Nephron (organoid): ENCODE data around the gene LIMD2.

Experiments
- H3K27ac Mint-ChIP-seq, 3 experiments: 2 replicates each; pipeline ENCODE4 v1.8.0; 2020; ENCODE audit warnings: mixed read lengths in 3 of 3, mild to moderate bottlenecking in 2 of 3, moderate library complexity in 1 of 3
- H3K27me3 Mint-ChIP-seq: 2 replicates; pipeline ENCODE4 v1.8.0; 2021; ENCODE audit warnings: low read depth, mild to moderate bottlenecking, moderate library complexity, mixed read lengths
- H3K36me3 Mint-ChIP-seq: 2 replicates; pipeline ENCODE4 v1.8.0; 2020; ENCODE audit warnings: low read depth, mixed read lengths
- H3K4me1 Mint-ChIP-seq: 2 replicates; pipeline ENCODE4 v1.8.0; 2020; ENCODE audit warnings: mixed read lengths
- H3K4me3 Mint-ChIP-seq, 3 experiments: 2 replicates each; pipeline ENCODE4 v1.8.0; 2020; ENCODE audit warnings: mild to moderate bottlenecking in 3 of 3, mixed read lengths in 3 of 3, moderate library complexity in 2 of 3
- H3K9me3 Mint-ChIP-seq: 2 replicates; pipeline ENCODE4 v1.8.0; 2020; ENCODE audit warnings: mixed read lengths
- TF ChIP-seq, protein P1 (sequence below), 3 experiments: fragments of 200-600 bp; sonication (generic); IDR thresholded peaks; one replicate each; pipeline ENCODE4 v1.5.0; 2021; ENCODE audit warnings: antibody characterized with exemption in 3 of 3; ENCODE audit not compliant: unreplicated experiment in 3 of 3

Gene LIMD2

DNA sequence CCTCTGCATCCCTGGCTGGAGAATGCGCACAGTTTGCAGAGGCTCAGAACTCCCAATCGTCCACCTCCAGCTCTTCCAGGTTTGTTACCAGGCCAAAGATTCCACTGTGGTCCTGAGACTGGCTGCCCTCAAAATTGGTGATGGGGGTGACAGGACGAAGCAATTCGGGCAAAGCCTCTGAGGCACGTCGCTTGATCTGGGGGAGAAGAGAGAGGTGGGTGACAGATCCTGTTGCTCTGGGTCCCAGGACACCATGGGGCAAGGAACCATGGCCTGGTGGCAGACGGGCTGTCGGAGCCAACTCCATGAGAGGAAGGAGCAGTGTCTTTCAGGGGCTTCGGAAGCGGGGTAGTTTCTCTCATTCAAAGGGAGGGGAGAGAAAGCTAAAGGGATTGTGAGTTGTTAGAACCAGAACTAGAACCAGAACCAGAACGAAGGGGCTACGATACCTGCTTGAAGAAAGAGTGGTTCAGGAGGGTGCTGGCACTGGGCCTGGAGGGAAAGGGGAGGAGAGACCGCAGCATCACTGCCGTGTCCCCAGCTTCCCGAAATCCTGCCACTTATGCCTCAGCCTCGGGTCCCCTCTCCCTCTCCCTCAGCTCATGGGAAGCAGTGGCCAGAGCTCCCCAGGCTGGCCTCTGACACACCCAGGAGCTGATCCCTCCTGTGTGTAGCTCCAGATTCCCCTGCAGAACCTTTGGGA is 3.8 kb upstream of the LIMD2 start:
- Mint-ChIP-seq H3K27ac (no peak overlapping the region), H3K4me3 (peak overlapping the region in 2 of 3 experiments; percentile 18 to 46)

DNA sequence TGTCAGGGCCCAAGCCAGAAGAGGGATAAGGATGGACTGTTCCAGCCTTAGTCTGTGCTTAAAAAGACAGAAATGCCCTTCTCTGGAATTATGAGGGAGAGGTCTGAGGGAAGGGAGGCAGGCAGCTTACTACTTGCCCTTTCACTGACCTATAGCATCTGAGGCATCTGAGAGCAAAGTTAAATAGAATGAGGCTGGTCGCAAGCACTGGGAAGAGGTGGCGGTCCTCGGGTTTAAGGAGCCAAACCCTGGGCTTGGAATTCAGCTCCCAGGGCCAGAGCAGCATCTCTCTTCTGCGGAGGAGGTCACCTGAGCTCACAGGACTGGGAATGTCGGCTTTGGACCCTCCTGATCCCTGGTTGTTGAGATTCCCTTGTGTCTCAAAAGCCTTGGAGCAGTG is 3.1 kb upstream of the LIMD2 start:
- Mint-ChIP-seq H3K9me3 (no peaks in the 10 kb centered on the region), H3K4me1 (peaks cover 17% of the 10 kb centered on the region), H3K27ac (peak overlapping the region in 2 of 3 experiments; percentile 13 to 59), H3K4me3 (peak overlapping the region; percentile 57 to 66 (median 59)), H3K36me3 (peaks cover 22% of the 10 kb centered on the region), H3K27me3 (peaks cover 3% of the 10 kb centered on the region)
- TF ChIP-seq, protein P1, sequence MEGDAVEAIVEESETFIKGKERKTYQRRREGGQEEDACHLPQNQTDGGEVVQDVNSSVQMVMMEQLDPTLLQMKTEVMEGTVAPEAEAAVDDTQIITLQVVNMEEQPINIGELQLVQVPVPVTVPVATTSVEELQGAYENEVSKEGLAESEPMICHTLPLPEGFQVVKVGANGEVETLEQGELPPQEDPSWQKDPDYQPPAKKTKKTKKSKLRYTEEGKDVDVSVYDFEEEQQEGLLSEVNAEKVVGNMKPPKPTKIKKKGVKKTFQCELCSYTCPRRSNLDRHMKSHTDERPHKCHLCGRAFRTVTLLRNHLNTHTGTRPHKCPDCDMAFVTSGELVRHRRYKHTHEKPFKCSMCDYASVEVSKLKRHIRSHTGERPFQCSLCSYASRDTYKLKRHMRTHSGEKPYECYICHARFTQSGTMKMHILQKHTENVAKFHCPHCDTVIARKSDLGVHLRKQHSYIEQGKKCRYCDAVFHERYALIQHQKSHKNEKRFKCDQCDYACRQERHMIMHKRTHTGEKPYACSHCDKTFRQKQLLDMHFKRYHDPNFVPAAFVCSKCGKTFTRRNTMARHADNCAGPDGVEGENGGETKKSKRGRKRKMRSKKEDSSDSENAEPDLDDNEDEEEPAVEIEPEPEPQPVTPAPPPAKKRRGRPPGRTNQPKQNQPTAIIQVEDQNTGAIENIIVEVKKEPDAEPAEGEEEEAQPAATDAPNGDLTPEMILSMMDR (IDR thresholded peaks at IDR 0.05; ENCODE audit: unreplicated experiment in 3 of 3) = no peak

More for the DNA sequence above, 3.8 kb upstream of the LIMD2 start:
- peaks cover 24% of the 10 kb centered on the region for H3K36me3 Mint-ChIP-seq
- TF ChIP-seq, protein P1 (IDR thresholded peaks at IDR 0.05; ENCODE audit: unreplicated experiment in 3 of 3) = no peak
- peaks cover 17% of the 10 kb centered on the region for H3K4me1 Mint-ChIP-seq
- H3K9me3 Mint-ChIP-seq = no peaks in the 10 kb centered on the region
- H3K27me3 Mint-ChIP-seq = peaks cover 3% of the 10 kb centered on the region

DNA sequence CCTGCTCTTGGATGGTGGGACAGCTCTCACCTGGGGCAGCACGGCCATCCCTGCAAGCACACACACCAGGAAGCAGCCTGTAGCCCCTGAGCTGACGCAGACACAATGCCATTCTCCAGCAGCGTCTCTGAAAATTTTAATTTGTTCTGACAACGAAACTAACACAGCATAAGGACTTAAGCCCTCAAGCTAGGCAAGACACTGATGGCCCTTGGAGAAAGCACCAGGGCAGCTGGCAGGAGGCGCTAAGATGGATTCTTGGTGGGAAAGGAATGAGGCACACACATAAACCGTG is 2.7 kb upstream of the LIMD2 start:
- Mint-ChIP-seq H3K36me3 (peaks cover 22% of the 10 kb centered on the region), H3K4me3 (peak overlapping the region; percentile 57 to 66 (median 59)), H3K27ac (peak overlapping the region; percentile 13 to 59 (median 43)), H3K4me1 (peaks cover 17% of the 10 kb centered on the region), H3K27me3 (peaks cover 3% of the 10 kb centered on the region), H3K9me3 (no peaks in the 10 kb centered on the region)
- TF ChIP-seq, protein P1 (IDR thresholded peaks at IDR 0.05; ENCODE audit: unreplicated experiment in 3 of 3) = no peak

DNA sequence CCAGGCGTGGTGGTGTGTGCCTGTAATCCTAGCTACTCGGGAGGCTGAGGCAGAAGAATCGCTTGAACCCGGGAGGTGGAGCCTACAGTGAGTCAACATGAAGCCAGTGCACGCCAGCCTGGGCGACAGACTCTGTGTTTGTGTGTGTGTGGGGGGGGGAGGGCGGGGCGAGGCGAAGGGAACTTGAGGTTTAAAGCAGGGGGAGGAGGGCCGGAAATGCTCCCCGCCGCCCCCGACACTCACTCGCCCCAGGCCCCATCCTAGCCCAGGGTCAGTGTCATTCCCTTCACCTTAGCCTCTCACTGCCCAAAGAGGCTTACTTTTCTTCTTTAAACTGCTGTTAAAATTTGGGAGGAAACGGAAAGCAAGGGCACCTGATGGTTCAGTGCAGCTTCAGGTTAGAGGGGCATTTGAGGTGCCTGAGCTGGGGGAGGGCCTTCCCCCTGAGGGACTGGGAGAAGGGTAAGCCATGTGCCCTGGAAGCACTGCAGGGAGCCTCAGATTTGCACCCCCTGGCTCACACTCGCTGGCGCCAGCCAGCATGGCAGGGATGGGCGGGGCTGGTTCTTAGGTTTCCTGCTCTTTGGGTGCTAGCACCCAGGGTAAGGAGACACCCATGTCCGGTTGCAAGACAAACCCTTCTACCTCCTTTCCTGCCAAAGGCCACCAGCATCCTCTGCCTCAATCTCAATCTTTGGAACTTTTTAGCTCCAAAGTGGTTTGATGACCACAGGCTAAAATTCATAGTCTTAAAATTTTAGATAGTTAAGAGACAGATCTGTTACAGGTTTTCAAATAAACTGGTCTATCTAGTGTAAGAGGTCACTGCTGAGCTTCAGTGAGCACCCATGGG is 2.2 kb upstream of the LIMD2 start:
- H3K27me3 Mint-ChIP-seq = peaks cover 3% of the 10 kb centered on the region
- TF ChIP-seq, protein P1 (IDR thresholded peaks at IDR 0.05; ENCODE audit: unreplicated experiment in 3 of 3) = no peak
- H3K4me3 Mint-ChIP-seq = peak overlapping the region; percentile 78 to 83 (median 82)
- H3K36me3 Mint-ChIP-seq = peaks cover 22% of the 10 kb centered on the region
- peaks cover 17% of the 10 kb centered on the region for H3K4me1 Mint-ChIP-seq
- peak overlapping the region; percentile 13 to 59 (median 43) for H3K27ac Mint-ChIP-seq
- no peaks in the 10 kb centered on the region for H3K9me3 Mint-ChIP-seq

DNA sequence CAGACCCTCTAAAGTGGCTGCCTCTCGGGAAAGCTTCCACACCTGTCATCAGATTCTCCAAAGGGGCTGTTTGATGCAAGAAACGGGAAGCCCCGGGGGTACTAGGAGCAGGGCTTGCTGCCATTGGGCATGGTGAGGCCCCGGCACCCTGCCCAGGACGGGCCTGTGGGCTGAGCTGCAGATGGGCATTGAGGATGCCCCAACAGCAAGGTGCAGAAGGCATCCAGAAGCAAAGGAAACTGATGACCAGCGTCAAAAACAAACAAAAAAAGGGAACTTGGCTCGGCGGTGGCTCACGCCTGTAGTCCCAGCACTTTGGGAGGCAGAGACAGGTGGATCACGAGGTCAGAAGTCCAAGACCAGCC is 1.5 kb upstream of the LIMD2 start:
- H3K4me3 Mint-ChIP-seq = peak overlapping the region; percentile 78 to 83 (median 82)
- peaks cover 3% of the 10 kb centered on the region for H3K27me3 Mint-ChIP-seq
- TF ChIP-seq, protein P1 (IDR thresholded peaks at IDR 0.05; ENCODE audit: unreplicated experiment in 3 of 3) = no peak
- peaks cover 17% of the 10 kb centered on the region for H3K4me1 Mint-ChIP-seq
- H3K27ac Mint-ChIP-seq = peak overlapping the region in 2 of 3 experiments; percentile 62 to 78
- no peaks in the 10 kb centered on the region for H3K9me3 Mint-ChIP-seq
- peaks cover 21% of the 10 kb centered on the region for H3K36me3 Mint-ChIP-seq
